HL-60 (cell line): ENCODE measurements around the gene SCAMP3.

Source experiments
- GABPA ChIP-seq: IDR thresholded peaks from 2 replicates; pipeline ENCODE4 v1.6.1; 2012; ENCODE audit warnings: low read depth
- POLR2AphosphoS5 ChIP-seq: IDR thresholded peaks from 2 replicates; pipeline ENCODE4 v1.6.1; 2012; ENCODE audit warnings: low read depth
- REST ChIP-seq: IDR thresholded peaks from 2 replicates; pipeline ENCODE4 v1.6.1; 2012; ENCODE audit warnings: low read depth; ENCODE audit not compliant: insufficient replicate concordance
- SPI1 ChIP-seq: IDR thresholded peaks from 2 replicates; pipeline ENCODE4 v1.6.1; 2012; ENCODE audit warnings: low read depth, mild to moderate bottlenecking, borderline replicate concordance
- TF ChIP-seq, protein P1 (sequence below): IDR thresholded peaks from one replicate; pipeline ENCODE4 v1.5.1; 2011; ENCODE audit warnings: low read length, control low read depth, inconsistent platforms; ENCODE audit not compliant: insufficient read depth

DNA sequence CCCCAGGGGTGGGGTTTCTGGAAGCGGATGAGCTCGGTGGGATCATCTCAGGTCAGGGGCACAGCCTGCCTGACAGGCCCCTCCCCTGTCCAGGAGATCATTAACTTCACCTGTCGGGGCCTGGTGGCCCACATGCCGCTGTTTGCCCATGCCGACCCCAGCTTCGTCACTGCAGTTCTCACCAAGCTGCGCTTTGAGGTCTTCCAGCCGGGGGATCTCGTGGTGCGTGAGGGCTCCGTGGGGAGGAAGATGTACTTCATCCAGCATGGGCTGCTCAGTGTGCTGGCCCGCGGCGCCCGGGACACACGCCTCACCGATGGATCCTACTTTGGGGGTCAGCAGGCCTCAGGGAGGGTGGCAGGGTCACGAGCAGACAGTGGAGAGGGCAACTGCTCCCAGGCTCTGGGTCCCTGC is 23.5 kb upstream of the SCAMP3 start:
- TF ChIP-seq, protein P1, sequence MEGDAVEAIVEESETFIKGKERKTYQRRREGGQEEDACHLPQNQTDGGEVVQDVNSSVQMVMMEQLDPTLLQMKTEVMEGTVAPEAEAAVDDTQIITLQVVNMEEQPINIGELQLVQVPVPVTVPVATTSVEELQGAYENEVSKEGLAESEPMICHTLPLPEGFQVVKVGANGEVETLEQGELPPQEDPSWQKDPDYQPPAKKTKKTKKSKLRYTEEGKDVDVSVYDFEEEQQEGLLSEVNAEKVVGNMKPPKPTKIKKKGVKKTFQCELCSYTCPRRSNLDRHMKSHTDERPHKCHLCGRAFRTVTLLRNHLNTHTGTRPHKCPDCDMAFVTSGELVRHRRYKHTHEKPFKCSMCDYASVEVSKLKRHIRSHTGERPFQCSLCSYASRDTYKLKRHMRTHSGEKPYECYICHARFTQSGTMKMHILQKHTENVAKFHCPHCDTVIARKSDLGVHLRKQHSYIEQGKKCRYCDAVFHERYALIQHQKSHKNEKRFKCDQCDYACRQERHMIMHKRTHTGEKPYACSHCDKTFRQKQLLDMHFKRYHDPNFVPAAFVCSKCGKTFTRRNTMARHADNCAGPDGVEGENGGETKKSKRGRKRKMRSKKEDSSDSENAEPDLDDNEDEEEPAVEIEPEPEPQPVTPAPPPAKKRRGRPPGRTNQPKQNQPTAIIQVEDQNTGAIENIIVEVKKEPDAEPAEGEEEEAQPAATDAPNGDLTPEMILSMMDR, result no peak
- TF ChIP-seq POLR2AphosphoS5, result no peak
- TF ChIP-seq REST, result no peak
- no peak for TF ChIP-seq GABPA
- TF ChIP-seq SPI1, result no peak
